ENCODE data around the gene SMIM45.
A peak's percentile ranks its signal among the peaks of the same experiment; 100 is the strongest.

The SMIM45 gene

DNA sequence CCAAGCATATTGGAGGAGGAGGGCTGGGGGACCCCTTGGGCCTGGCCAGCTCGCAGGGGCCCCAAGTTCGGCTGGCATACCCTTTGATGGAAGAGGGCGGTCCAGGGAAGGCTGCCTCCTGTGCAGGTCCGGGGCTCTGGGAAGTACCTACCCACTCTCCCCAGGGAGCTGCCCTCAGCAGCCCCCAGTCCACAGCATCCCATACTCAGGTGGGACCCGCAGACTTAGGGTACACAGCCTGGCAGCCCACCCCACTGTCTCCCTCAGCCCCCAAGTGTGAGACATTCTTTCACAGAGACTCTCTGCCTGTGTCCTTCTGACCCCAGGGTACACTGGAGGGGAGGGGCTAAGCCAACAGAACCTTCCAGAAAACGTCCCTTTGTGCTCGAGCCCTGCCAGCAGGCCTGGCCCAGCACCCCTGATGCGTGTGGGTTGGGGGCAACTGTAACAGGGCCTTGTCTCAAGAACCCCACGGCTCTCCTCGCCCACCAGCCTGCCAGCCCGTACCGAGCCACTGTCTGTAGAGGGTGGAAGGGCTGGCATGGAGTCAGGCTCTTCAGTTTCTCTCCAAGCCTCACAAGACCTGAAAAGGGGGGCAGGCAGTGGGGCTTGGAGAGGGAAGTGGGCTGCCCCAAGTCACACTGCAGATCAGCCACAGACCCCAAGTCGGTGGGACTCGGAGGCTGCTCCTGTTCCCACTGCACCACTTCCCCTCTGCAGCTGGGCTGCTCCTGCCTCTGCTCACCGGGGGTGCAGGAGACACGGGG, 18.4 kb upstream of the SMIM45 start:
- Histone ChIP-seq H3K9me3 (ENCODE audit: insufficient read depth, low read length) (no peaks in the 10 kb centered on the region), H3K79me2 (ENCODE audit: low read length) (no peaks in the 10 kb centered on the region; the same call in 1 of the 2 replicates), H2AFZ (ENCODE audit: low read depth, low read length) (no peak overlapping the region), H3K27ac (ENCODE audit: low read length) (no peak overlapping the region), H3K4me2 (ENCODE audit: low read length) (no peak overlapping the region), H3K9ac (ENCODE audit: low read length) (no peak overlapping the region), H3K4me1 (ENCODE audit: low read length) (peaks cover 66% of the 10 kb centered on the region), H3K4me3 (ENCODE audit: low read length) (no peak overlapping the region), H3K27me3 (ENCODE audit: low read depth, low read length) (no peaks in the 10 kb centered on the region), H4K20me1 (ENCODE audit: insufficient read depth, low read length) (no peaks in the 10 kb centered on the region; the same call in 1 of the 2 replicates), H3K36me3 (replicated peaks; ENCODE audit: low read depth, low read length) (peaks cover 21% of the 10 kb centered on the region)
- TF ChIP-seq, protein P1, sequence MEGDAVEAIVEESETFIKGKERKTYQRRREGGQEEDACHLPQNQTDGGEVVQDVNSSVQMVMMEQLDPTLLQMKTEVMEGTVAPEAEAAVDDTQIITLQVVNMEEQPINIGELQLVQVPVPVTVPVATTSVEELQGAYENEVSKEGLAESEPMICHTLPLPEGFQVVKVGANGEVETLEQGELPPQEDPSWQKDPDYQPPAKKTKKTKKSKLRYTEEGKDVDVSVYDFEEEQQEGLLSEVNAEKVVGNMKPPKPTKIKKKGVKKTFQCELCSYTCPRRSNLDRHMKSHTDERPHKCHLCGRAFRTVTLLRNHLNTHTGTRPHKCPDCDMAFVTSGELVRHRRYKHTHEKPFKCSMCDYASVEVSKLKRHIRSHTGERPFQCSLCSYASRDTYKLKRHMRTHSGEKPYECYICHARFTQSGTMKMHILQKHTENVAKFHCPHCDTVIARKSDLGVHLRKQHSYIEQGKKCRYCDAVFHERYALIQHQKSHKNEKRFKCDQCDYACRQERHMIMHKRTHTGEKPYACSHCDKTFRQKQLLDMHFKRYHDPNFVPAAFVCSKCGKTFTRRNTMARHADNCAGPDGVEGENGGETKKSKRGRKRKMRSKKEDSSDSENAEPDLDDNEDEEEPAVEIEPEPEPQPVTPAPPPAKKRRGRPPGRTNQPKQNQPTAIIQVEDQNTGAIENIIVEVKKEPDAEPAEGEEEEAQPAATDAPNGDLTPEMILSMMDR (IDR thresholded peaks at IDR 0.05; ENCODE audit: low read depth, low read length): no peak
- no peak for TF ChIP-seq EZH2phosphoT487 (IDR thresholded peaks at IDR 0.05; ENCODE audit: low read depth)

DNA sequence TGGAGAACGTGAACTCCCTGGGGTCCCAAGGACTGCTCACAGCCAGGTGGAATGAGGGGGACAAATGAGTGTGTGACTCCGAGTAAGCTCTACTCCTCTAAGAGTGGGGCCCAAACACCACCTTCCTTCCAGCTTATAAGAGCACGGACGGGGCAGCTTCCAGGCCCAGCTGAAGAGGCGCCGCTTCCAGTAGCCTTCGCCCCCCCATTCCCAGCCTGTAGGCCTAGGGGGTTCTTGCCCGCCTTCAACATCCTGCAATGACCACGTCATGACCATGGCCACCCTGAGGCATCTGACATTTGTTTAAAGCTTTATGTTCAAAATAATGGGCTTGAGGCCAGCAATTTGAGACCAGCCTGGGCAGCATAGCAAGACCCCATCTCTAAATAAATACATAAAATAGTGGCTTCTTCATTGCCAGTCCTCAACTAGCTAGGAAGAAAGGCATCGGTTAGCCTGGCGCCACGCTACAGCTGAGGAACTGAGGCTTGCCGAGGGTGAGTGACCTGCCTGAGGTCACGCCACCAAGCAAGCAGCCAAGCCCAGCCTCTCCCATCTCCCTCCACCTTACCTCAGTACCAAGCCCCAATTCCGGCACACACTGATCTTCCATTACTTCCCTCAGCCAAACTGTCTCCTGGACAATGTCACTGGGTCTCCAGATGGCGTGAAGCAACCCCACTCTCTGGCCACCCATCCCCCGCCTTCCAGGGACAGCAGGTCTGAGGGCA, 17.5 kb upstream of the SMIM45 start:
- H3K79me2 ChIP-seq (ENCODE audit: low read length): peaks cover 8% of the 10 kb centered on the region
- peaks cover 57% of the 10 kb centered on the region for H3K4me1 ChIP-seq (ENCODE audit: low read length)
- H3K4me2 ChIP-seq (ENCODE audit: low read length): no peak overlapping the region
- no peak overlapping the region for H3K4me3 ChIP-seq (ENCODE audit: low read length)
- H3K9ac ChIP-seq (ENCODE audit: low read length): no peak overlapping the region
- peaks cover 30% of the 10 kb centered on the region for H3K36me3 ChIP-seq (replicated peaks; ENCODE audit: low read depth, low read length)
- no peaks in the 10 kb centered on the region for H3K9me3 ChIP-seq (ENCODE audit: insufficient read depth, low read length)
- no peak overlapping the region; the same call in 1 of the 2 replicates for H3K27ac ChIP-seq (ENCODE audit: low read length)
- H2AFZ ChIP-seq (ENCODE audit: low read depth, low read length): no peak overlapping the region
- TF ChIP-seq, protein P1 (IDR thresholded peaks at IDR 0.05; ENCODE audit: low read depth, low read length): no peak
- TF ChIP-seq EZH2phosphoT487 (IDR thresholded peaks at IDR 0.05; ENCODE audit: low read depth): no peak
- no peaks in the 10 kb centered on the region for H3K27me3 ChIP-seq (ENCODE audit: low read depth, low read length)
- peaks cover 3% of the 10 kb centered on the region; the same call in 1 of the 2 replicates for H4K20me1 ChIP-seq (ENCODE audit: insufficient read depth, low read length)

DNA sequence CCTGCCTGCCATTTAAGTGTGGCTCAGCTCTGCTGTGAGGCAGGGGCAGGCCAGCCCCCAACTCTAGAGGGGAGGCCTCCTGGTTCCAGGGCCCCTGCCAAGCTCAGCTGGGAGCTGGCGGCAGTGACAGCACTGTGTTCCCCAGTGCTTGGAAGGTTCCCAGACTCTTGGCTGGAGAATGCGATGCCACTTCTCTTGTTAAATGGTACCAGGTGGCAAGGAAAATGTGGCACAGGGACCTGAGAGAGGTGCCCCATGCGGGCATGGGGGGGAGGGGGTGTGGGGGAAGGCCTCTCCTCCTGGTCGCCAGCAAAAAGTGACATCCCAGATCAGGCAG, 17.0 kb upstream of the SMIM45 start:
- H3K4me3 ChIP-seq (ENCODE audit: low read length): no peak overlapping the region
- peak overlapping the region; percentile 82; the same call in 1 of the 2 replicates for H3K27ac ChIP-seq (ENCODE audit: low read length)
- H3K79me2 ChIP-seq (ENCODE audit: low read length): peaks cover 9% of the 10 kb centered on the region
- no peak overlapping the region for H3K9ac ChIP-seq (ENCODE audit: low read length)
- TF ChIP-seq, protein P1 (IDR thresholded peaks at IDR 0.05; ENCODE audit: low read depth, low read length): no peak
- TF ChIP-seq EZH2phosphoT487 (IDR thresholded peaks at IDR 0.05; ENCODE audit: low read depth): no peak
- no peak overlapping the region for H2AFZ ChIP-seq (ENCODE audit: low read depth, low read length)
- peaks cover 3% of the 10 kb centered on the region; the same call in 1 of the 2 replicates for H4K20me1 ChIP-seq (ENCODE audit: insufficient read depth, low read length)
- peaks cover 31% of the 10 kb centered on the region for H3K36me3 ChIP-seq (replicated peaks; ENCODE audit: low read depth, low read length)
- H3K9me3 ChIP-seq (ENCODE audit: insufficient read depth, low read length): no peaks in the 10 kb centered on the region
- H3K4me2 ChIP-seq (ENCODE audit: low read length): no peak overlapping the region
- H3K4me1 ChIP-seq (ENCODE audit: low read length): peaks cover 57% of the 10 kb centered on the region
- H3K27me3 ChIP-seq (ENCODE audit: low read depth, low read length): no peaks in the 10 kb centered on the region

DNA sequence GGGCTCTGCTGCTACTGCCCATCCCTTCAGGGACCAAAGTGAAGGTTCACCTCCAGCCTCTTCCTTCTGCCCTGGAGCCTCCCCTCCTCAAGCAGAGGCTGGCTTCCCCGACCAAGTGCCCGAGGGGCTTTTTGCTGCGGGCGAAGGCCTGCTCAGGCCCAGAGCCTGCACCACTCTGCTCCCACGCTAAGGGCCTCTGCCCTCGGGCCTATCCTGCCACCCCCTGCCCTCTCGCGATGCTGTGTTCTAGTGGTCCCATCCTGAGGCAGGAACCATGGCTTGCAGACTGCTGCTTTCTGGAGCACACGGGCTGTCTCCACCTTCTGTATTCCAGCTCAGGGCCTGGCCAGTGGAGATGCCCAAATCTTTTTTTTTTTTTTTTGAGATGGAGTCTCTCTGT, 16.4 kb upstream of the SMIM45 start:
- Histone ChIP-seq H3K4me2 (ENCODE audit: low read length) (no peak overlapping the region; the same call in 1 of the 2 replicates), H3K9me3 (ENCODE audit: insufficient read depth, low read length) (no peaks in the 10 kb centered on the region), H3K36me3 (replicated peaks; ENCODE audit: low read depth, low read length) (peaks cover 31% of the 10 kb centered on the region), H4K20me1 (ENCODE audit: insufficient read depth, low read length) (peaks cover 3% of the 10 kb centered on the region; the same call in 1 of the 2 replicates), H3K9ac (ENCODE audit: low read length) (no peak overlapping the region; the same call in 1 of the 2 replicates), H3K4me1 (ENCODE audit: low read length) (peaks cover 62% of the 10 kb centered on the region), H2AFZ (ENCODE audit: low read depth, low read length) (no peak overlapping the region), H3K27ac (ENCODE audit: low read length) (peak overlapping the region; percentile 82), H3K27me3 (ENCODE audit: low read depth, low read length) (no peaks in the 10 kb centered on the region), H3K4me3 (ENCODE audit: low read length) (no peak overlapping the region), H3K79me2 (ENCODE audit: low read length) (peaks cover 9% of the 10 kb centered on the region)
- TF ChIP-seq, protein P1 (IDR thresholded peaks at IDR 0.05; ENCODE audit: low read depth, low read length): no peak
